Activated CD4-positive, alpha-beta T cell treated with anti-CD3 and anti-CD28 coated beads for 1 hour (primary cell): Measurements from ENCODE around the gene SLC38A3.
"Not testable (repeated sequence)": the region's sequence is repeated elsewhere in the genome, so short reads cannot be mapped to it uniquely, and the experiment has no call there.

Experiments
- DNase-seq: peaks from one replicate; pipeline ENCODE4 v3.0.0-alpha.2; 2020

SLC38A3 gene

GRCh38 chr3:50235716-50236483 is 30.8 kb downstream of the SLC38A3 start, which contains the start of gene GNAI2:
TSS of gene GNAI2 (plus strand) at chr3:50236204. CDS start at chr3:50236336, 132 bp downstream.
- DNase-seq, result peak; percentile 98

- DNase-seq, result no peak
These were observed 31.5 kb downstream of the SLC38A3 start for GRCh38 chr3:50236484-50237132.

- no peak for DNase-seq
These were observed 32.1 kb downstream of the SLC38A3 start for GRCh38 chr3:50237133-50237651.

- peak; percentile 78 for DNase-seq
These were observed 32.9 kb downstream of the SLC38A3 start for GRCh38 chr3:50237754-50238548.

GRCh38 chr3:50238549-50239026 is 33.5 kb downstream of the SLC38A3 start:
- DNase-seq, result no peak

GRCh38 chr3:50239649-50240048 is 34.6 kb downstream of the SLC38A3 start:
- no peak for DNase-seq

GRCh38 chr3:50241163-50241562 is 36.1 kb downstream of the SLC38A3 start:
- no peak for DNase-seq

- no peak for DNase-seq
These were observed 36.8 kb downstream of the SLC38A3 start for GRCh38 chr3:50241713-50242380.

- no peak for DNase-seq
These were observed 37.3 kb downstream of the SLC38A3 start for GRCh38 chr3:50242381-50242770.

- DNase-seq, result no peak
These were observed 37.9 kb downstream of the SLC38A3 start for GRCh38 chr3:50242851-50243542.

GRCh38 chr3:50243543-50243895 is 38.4 kb downstream of the SLC38A3 start:
- DNase-seq, result no peak

- not testable (repeated sequence) for DNase-seq
These were observed 39.7 kb downstream of the SLC38A3 start for GRCh38 chr3:50244813-50245212.

GRCh38 chr3:50245251-50245745 is 40.2 kb downstream of the SLC38A3 start:
- no peak for DNase-seq

- DNase-seq, result peak; percentile 91
These were observed 40.9 kb downstream of the SLC38A3 start for GRCh38 chr3:50245831-50246516.

GRCh38 chr3:50246517-50246954 is 41.5 kb downstream of the SLC38A3 start:
- DNase-seq, result peak; percentile 66

GRCh38 chr3:50248387-50248786 is 43.3 kb downstream of the SLC38A3 start:
- no peak for DNase-seq

GRCh38 chr3:50249457-50249856 is 44.4 kb downstream of the SLC38A3 start:
- no peak for DNase-seq

- no peak for DNase-seq
These were observed 45.4 kb downstream of the SLC38A3 start for GRCh38 chr3:50250514-50250913.

GRCh38 chr3:50251220-50251619 is 46.1 kb downstream of the SLC38A3 start:
- DNase-seq, result no peak

GRCh38 chr3:50254577-50255250 is 49.6 kb downstream of the SLC38A3 start:
- no peak for DNase-seq

GRCh38 chr3:50255251-50255615 is 50.2 kb downstream of the SLC38A3 start:
- DNase-seq, result no peak
